Measurements from ENCODE around the gene ZCWPW1.

ZCWPW1 gene

GRCh38 chr7:100472854-100473499 lies 44.5 kb upstream of the ZCWPW1 start:
- in situ Hi-C loops (cut with MboI; ENCODE audit: low pct_unique_long_range_greater_than_20kb, low sequenced_read_pairs, unreplicated experiment) = no loop called here
- no peak for TF ChIP-seq CTCF (IDR thresholded peaks at IDR 0.05; ENCODE audit: extremely low read depth, insufficient read depth, missing control alignments)
- DNase-seq (ENCODE audit: low spot score) = no peak

GRCh38 chr7:100472121-100472851 lies 43.8 kb upstream of the ZCWPW1 start:
- DNase-seq (ENCODE audit: low spot score) = no peak
- no peak for TF ChIP-seq CTCF (IDR thresholded peaks at IDR 0.05; ENCODE audit: extremely low read depth, insufficient read depth, missing control alignments)
- in situ Hi-C loops (cut with MboI; ENCODE audit: low pct_unique_long_range_greater_than_20kb, low sequenced_read_pairs, unreplicated experiment) = no loop called here

- DNase-seq (ENCODE audit: low spot score) = no peak
- in situ Hi-C loops (cut with MboI; ENCODE audit: low pct_unique_long_range_greater_than_20kb, low sequenced_read_pairs, unreplicated experiment) = no loop called here
- TF ChIP-seq CTCF (IDR thresholded peaks at IDR 0.05; ENCODE audit: extremely low read depth, insufficient read depth, missing control alignments) = no peak
Observed at GRCh38 chr7:100471021-100471420, 42.5 kb upstream of the ZCWPW1 start.

DNA sequence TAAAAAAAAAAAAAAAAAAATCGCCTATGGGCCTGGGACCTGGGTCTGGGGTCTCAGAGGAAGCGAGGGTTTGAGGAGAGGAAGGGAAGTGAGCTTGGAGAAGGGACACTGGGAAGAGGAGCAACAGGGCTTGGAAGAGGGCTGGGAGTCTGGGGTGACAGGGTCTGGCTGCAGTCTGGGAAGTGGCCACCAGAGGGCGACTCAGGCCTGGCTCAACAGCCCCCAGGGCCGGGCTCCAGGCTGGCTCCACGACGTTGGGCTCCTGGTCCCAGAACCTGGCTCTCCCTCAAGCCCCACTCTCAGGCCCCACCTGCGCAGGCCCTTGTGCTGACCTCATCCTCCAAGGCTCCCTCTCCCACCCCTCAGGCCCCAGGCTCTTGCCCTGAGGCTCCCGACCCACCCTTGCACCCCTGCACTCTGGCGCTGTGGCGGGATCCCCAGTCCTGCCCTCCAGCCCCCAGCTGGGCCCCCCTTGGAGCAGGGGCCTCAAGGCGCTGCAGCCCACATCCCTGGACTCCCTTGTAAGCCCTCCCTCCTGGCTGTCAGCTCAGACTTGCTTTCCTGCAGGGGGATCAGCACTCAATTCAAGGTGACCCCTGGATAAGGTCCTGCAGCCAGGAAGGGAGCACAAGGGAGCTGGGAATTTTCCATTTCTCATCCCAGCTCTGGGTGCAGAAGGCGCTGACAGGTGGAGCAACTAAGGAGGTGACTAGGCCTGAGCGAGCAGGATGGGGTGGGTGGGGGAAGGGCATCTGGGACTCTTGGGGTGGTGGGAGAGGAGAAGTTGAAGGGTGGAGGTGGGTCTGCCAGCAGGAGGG lies 40.9 kb upstream of the ZCWPW1 start:
- peak; percentile 94 for DNase-seq (ENCODE audit: low spot score)
- TF ChIP-seq CTCF (IDR thresholded peaks at IDR 0.05; ENCODE audit: extremely low read depth, insufficient read depth, missing control alignments) = peak; percentile 93
- in situ Hi-C loops (cut with MboI; ENCODE audit: low pct_unique_long_range_greater_than_20kb, low sequenced_read_pairs, unreplicated experiment) = no loop called here

- TF ChIP-seq CTCF (IDR thresholded peaks at IDR 0.05; ENCODE audit: extremely low read depth, insufficient read depth, missing control alignments) = no peak
- no peak for DNase-seq (ENCODE audit: low spot score)
- in situ Hi-C loops (cut with MboI; ENCODE audit: low pct_unique_long_range_greater_than_20kb, low sequenced_read_pairs, unreplicated experiment) = no loop called here
Observed at GRCh38 chr7:100467638-100468373, 39.3 kb upstream of the ZCWPW1 start.

Measured in GM13977 (cell line).